Adrenal gland (tissue), 5 donors: ENCODE data around the gene MACROH2A1.

Source experiments
- CTCF ChIP-seq, 6 experiments: fragments of 450-650 bp in 4 of 6; fragments of 200-600 bp in 2 of 6; sonication (generic) in 1 of 6; IDR thresholded peaks; 1 replicate in 5 of 6; 2 replicates in 1 of 6; pipeline versions ENCODE4 v1.5.1 to v1.8.0; 2016 to 2021; ENCODE audit warnings: antibody characterized with exemption in 6 of 6, mild to moderate bottlenecking in 2 of 6, moderate library complexity in 1 of 6
- POLR2A ChIP-seq, 2 donors: fragments of 450-650 bp; IDR thresholded peaks; one replicate each; pipeline ENCODE4 v1.6.1; 2017; ENCODE audit warnings: antibody characterized with exemption in 2 of 2, mild to moderate bottlenecking in 2 of 2, moderate library complexity in 1 of 2
- donor health status: DM: no; HTN: no; CAD: no.

DNA sequence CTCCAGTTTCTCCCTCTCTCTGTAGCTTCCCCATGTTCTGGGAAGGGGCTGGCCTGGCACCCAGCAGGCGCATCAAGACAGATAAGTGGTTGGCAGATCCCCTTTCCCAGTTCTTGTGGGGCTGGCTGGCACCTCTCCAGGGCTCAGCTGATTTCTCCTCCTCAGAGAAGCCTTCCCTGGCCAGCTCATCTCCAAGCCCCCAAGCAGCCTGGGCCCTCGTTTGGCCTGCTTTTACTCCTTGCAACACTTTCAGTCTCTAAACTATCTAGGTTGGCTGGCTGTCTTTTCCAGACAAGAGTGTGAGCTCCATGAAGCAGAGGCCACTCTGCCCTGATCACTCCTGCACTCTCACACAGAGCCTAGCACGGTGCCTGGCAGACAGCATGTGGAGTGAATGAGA is 13.5 kb downstream of the MACROH2A1 start:
- no peak for TF ChIP-seq CTCF (IDR thresholded peaks at IDR 0.05)
- TF ChIP-seq POLR2A (IDR thresholded peaks at IDR 0.05), result no peak
